Measurements from ENCODE around the gene PLXNB3.
"Not testable (repeated sequence)": the region's sequence is repeated elsewhere in the genome, so short reads cannot be mapped to it uniquely, and the experiment has no call there.

PLXNB3 gene

GRCh38 chrX:153733651-153734240 is 30.3 kb upstream of the PLXNB3 start:
- DNase-seq, result no peak

- DNase-seq, result no peak
Measured at GRCh38 chrX:153734871-153735270, 29.2 kb upstream of the PLXNB3 start.

DNA sequence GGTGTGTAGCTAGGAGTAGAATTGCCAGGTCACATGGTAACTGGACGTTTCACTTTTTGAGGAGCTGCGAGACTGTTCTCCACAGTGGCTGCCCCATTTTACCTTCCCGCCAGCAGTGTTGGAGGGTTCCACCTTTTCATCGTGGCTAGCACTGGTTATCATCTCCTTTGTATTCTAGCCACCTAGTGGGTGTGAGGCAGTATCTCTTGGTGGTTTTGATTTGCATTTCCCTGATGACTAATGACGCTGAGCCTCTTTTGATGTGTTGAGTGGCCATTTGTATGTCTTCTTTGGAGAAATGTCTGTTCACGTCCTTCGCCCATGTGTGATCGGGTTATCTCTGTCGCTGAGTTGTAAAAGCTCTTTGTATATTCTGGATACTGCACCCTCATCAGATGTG is 28.8 kb upstream of the PLXNB3 start:
- DNase-seq, result no peak

DNA sequence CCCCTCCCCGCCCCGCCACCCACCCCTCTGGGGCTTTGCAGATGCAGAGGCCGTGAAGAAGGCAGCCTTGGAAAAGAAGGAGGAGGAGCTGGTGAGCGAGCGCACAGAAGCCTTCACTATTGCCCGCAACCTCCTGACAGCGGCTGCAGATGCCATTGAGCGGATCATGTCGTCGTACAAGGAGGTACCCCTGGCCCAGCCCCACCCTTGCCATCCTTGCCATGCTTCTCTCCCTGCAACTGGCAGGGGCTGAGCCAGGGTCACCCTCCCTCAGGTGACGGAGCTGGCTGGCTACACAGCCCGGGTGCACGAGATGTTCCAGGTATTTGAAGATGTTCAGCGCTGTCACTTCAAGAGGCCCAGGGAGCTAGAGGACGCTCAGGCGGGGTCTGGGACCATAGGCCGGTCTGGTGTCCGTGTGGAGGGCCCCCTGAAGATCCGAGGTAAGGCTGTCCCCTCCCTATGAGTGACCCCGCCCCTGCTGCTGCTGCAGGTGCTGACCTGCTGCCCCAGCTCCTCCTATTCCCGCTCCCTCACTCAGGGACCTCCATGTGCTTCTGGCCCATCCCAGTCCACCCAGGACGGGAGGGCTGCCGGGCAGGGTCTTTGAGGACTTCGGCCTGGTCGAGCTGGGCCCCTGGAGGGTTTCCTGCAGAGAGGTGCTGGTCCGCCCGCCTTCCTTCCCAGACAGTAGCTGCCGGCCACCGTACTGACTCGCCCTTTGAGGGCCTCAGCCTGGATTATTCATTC is 27.8 kb upstream of the PLXNB3 start:
- no peak for DNase-seq

GRCh38 chrX:153736871-153737441 is 27.1 kb upstream of the PLXNB3 start:
- peak; percentile 21 for DNase-seq

GRCh38 chrX:153738056-153738605 is 25.9 kb upstream of the PLXNB3 start:
- DNase-seq, result no peak

DNA sequence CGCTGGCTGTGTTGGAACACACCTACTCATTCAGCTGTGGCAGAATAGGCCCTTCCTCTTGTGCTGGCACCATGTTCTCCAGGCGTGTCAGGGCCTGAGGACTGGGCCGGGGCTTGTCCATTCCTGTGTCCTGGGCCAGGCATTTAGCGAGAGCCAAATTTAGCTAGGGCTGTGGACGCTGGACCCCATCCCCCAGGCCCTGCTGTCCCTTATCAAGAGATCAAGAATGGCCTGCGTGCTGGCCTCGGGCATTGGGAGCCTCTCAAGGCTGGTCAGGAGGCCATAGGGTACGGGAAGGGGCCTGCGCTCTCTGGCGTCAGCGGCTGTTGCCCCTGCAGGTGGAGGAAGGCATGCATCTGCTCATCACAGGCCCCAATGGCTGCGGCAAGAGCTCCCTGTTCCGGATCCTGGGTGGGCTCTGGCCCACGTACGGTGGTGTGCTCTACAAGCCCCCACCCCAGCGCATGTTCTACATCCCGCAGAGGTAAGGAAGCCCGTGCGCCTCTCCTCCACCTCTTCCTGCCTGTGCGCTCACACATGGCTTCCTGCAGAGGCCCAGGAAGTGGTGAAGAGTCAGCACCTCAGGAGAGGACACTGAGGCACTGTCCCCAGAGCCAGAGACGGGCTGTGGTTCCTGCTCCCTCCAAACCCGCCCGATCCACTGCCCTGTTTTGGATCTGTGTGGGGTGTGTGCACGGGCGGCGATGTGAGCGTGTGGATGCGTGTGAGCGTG is 24.1 kb upstream of the PLXNB3 start:
- no peak for DNase-seq

DNA sequence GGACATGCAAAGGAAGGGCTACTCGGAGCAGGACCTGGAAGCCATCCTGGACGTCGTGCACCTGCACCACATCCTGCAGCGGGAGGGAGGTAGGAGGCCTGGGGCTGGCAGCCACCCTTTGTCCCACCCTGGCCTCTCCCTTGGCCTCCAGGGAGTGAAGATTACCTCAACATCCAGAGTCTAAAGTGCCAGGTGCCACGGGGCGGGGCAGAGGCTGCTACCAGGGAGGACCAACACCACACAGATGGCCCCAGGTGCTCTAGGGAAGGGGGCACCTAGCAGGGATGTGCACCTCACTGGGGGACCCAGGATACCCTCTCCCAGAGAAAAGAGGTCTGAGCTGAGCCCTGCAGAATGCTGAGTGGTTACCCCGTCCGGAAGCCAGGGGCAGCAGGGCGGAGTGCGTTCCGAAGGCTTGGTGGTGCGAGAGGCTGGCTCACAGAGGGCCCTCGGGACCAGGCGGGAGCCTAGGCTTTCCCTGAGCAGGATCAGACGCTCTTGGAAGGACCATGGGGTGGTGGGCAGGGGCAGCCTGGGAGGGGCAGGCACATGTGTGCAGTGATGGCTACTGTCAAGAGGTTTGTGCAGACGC is 23.3 kb upstream of the PLXNB3 start:
- no peak for DNase-seq

- DNase-seq, result no peak
Measured at GRCh38 chrX:153741446-153741845, 22.6 kb upstream of the PLXNB3 start.

DNA sequence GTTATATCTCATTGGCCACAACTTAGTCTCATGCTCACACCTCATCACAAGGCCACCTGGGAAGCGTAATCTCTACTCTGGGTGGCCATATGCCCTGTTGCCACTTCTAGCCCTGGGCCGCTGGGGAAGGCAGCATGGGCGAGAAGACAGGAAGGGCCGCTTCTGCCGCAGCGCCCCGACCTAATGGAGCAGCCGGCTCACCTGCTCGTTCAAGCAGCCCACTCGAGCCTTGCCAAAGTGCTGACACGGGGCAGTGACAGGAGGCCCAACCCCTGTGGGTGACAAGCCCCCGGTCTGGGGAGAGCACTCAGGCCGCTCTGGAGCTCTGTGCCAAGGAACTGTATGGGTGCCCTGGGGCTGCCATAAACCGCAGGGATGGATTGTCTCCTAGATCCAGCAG is 21.9 kb upstream of the PLXNB3 start:
- DNase-seq, result not testable (repeated sequence)

DNA sequence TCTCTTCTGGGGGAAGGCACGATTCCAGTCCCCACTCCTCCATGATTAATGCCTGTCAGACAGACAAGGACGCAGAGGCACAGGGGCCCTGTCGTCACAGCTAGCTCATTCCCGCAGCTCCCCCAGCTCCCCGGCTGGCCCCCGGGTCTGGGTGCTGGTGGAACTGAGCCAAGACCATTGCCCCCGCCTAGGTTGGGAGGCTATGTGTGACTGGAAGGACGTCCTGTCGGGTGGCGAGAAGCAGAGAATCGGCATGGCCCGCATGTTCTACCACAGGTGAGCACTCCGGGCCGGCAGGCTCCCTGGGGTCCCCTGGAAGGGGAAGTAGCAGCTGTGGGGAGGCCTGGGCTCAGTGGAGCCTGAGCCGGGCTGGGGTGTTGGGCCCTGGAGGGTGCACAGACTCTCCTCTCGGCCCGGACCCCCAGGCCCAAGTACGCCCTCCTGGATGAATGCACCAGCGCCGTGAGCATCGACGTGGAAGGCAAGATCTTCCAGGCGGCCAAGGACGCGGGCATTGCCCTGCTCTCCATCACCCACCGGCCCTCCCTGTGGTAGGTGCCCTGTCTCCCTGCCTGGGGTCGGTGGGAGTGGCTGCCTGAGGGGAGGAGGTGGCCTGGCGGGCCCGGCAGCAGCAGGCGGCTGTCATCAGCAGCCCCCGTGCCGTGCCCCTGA is 21.1 kb upstream of the PLXNB3 start:
- DNase-seq, result not testable (repeated sequence)

- peak; percentile 81 for DNase-seq
Measured at GRCh38 chrX:153743468-153744209, 20.4 kb upstream of the PLXNB3 start.

GRCh38 chrX:153744210-153745066 is 19.6 kb upstream of the PLXNB3 start:
- peak; percentile 59 for DNase-seq

DNA sequence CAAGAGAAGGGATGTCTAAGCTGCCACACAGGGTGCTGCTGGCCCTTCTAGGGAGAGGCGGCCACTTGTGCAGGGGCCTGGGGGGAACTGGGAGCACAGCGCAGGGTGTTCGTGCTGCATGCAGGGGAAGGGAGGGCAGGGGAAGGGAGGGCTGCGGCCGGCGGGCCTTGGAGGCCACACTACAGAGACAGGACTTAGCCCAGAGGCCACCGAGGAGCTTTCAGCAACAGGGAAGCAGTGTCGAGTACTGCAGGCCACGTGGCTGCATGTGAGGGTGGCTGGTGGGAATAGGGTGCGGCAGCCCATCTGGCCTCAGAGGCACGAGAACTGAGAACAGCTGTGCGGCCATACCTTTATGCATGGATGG is 19.0 kb upstream of the PLXNB3 start:
- DNase-seq, result not testable (repeated sequence)

GRCh38 chrX:153746359-153746758 is 17.7 kb upstream of the PLXNB3 start:
- DNase-seq, result no peak

GRCh38 chrX:153746991-153747390 is 17.1 kb upstream of the PLXNB3 start:
- not testable (repeated sequence) for DNase-seq

GRCh38 chrX:153749017-153749416 is 15.0 kb upstream of the PLXNB3 start:
- DNase-seq, result not testable (repeated sequence)

DNA sequence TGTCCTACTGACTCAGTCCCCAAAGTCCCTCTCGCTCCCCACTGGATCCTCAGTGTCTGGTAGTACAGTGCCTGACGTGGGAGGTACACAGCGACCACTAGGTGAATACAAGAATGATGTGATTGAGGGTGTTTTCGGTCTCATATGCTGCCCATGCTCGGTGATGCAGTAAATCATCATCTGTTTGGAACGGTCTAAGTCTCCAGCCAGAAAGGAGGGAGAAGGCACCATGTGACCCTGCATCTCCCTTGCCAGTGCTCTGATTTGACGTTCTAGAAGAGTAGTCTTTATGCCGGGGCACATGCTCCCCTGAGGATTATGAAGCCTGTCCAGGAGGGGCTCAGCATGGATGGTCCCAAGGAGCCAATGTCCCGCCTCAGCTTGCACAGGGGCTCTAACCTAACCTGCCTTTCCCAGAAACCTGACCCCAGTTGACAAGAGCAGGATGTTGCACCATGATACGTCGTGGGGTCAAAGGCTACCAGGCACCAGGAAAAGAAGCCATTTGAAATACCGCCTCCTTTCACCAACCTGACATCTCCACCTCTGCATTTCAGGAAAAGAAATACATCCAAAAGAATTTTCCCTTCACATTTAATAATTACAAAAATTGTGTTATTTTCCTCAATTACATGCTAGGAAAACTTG is 13.8 kb upstream of the PLXNB3 start:
- DNase-seq, result no peak

- DNase-seq, result no peak
Measured at GRCh38 chrX:153755136-153755535, 8.9 kb upstream of the PLXNB3 start.

DNA sequence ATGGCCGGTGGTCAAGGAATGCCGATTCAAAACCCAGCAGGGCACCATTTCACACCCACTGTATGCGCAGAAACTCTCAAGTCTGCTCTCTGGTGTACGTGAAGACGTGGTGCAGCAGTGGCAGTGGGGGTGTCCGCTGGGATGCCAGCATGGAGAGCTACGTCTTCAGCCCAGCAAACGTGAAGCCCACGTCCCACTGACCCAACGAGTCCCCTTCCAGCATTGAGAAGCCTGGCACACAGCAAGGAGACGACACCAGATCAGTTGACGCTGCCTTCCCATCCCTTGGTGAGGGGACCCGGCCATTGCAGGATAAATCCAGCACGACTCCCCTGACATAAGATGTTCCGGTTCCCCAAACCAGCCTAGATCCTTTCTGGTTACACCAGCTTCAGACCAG is 2.2 kb upstream of the PLXNB3 start:
- no peak for DNase-seq

Measured in NCI-H69 (cell line).